Retina (tissue), 1 donor: ENCODE data around the gene DGCR8.
A peak's percentile ranks its signal among the peaks of the same experiment; 100 is the strongest.

ENCODE experiments used
- DNase-seq: peaks from one replicate; pipeline ENCODE4 v3.0.0-alpha.2; 2016

The DGCR8 gene

DNA sequence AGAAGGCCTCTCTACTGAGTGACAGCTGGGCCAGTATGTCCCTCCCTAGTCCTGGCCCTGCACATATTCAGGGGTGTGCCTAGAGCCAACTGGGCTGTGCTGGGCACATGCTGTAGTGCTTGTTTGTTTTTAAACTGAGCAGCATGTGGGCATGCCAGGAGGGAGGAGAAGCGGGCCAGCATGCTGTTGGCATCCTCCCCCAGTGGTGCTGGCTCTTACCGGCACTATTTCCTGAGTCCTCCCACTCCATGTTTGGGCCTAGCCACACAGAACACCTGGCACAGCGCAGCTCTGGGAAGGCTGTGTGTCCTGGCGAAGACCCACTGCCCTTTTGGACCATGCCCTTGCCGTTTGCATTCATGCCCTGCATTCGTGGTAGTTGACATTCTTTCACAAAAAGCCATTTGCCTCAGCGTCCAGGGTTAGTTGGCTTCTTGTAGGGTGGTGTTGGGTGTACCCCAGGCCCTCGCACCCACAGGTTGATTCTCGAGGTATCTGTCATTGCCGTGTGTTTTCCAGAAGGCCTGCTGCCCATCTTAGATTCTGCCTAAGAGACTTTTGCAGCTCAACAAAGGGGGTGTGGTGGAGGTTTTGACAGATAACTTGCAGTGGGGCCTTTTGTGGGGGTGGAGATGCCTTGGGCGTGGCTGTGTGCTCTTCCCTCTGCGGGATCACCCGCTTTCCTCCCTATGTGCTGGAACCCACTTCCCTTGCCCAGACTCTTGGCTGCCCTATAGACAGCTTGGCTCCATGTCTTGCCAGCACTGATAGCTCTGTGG lies 13.6 kb downstream of the DGCR8 start:
- no peak for DNase-seq

GRCh38 chr22:20094197-20094807 lies 14.3 kb downstream of the DGCR8 start:
- no peak for DNase-seq

DNA sequence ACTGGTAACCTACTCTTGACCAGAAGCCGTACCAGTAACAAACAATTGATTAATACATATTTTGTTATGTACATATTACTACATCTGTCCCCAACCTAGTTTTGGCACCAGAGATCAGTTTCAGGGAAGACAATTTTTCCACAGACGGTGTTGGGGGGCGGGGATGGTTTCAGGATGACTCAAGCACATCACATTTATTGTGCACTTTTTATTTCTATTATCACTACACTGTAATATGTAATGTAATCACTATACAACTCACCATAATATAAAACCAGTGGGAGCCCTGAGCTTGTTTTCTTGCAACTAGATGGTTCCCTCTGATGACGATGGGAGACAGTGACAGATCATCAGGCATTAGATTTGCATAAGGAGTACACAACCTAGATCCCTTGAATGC lies 15.5 kb downstream of the DGCR8 start:
- no peak for DNase-seq

DNA sequence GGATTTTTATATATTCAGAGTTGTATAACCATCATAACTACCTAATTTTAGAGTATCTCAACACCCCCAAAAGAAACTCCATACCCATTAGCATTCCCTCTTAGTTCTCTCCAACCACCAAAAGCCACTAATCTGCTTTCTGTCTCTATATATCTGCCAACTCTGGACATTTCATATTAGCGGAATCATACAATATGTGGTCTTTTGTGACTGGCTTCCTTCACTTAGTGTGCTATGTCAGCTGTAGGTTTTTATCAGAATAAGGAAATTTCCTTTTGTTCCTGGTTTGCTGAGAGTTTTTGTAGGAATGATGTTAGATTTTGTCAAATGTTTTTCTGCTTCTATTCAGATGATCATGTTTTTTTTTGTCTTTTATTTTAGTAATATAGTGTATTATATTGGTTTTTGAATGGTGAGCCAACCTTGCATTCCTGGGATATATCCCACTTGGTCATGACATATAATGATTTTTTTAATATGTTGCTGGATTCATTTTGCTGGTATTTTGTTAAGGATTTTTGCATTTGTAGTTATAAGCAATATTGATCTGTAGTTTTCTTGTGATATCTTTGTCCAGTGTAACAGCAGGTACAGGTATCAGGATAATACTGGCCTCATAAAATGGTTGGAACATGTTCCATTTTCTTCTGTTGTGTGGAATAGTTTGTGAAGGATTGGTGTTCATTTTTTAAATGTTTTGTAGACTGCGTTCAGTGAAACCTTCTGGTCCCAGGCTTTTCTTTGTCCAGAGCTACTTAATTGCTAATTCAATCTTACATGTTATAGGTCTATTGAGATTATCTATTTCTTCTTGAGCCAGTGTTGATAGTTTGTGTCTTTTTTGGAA lies 16.8 kb downstream of the DGCR8 start:
- no peak for DNase-seq

GRCh38 chr22:20099099-20099711 lies 19.2 kb downstream of the DGCR8 start:
- no peak for DNase-seq

DNA sequence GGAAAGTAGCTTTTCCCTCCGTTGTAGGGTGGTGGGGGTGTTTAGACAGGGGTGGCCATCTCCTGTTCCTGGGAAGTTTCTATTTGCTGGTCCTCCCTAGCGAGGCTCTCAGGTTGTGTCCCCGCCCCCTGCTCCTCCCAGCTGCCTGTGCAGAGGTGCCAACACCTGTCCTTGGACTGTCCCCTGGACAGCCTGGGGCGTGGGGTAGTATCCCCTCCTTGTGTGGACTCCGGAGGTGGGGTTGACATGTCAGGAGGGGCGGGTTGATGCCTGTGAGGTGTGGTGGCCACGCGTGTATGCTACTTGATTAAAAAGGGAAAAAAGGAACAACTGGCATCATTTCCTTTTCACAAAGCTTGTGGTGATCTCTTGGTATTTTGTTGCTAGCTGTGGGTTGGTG lies 21.6 kb downstream of the DGCR8 start:
- no peak for DNase-seq

DNA sequence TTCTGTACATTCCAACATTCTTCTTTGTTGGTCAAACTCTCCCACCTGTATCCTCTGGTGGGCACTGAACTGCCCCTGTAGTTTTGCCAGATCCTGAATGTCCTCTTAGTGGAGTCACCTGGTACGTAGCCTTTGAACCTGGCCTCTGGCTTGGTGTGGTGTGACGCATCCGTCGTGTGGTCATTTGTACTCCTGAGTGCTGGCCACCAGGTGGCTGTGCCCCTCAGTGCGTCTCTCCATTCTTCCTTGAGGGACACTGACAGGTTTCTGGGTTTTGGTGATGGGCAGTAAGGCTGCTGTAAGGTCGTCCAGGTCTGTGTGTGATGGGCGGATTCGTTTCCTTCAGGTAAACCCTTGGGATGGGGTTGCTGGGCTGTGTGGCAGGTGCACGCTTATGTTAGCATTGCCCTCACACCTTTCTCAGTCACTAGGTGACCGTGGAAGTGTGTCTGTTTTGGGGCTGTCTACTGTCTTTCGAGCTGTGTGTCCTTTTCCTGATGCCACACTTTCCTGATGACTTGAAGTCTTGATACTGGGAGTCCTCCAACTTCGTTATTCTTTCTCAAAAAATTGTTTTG lies 22.3 kb downstream of the DGCR8 start:
- DNase-seq, result no peak

GRCh38 chr22:20105456-20106204 lies 25.6 kb downstream of the DGCR8 start:
- no peak for DNase-seq

- DNase-seq, result no peak
These were observed 26.3 kb downstream of the DGCR8 start for GRCh38 chr22:20106205-20106848.

DNA sequence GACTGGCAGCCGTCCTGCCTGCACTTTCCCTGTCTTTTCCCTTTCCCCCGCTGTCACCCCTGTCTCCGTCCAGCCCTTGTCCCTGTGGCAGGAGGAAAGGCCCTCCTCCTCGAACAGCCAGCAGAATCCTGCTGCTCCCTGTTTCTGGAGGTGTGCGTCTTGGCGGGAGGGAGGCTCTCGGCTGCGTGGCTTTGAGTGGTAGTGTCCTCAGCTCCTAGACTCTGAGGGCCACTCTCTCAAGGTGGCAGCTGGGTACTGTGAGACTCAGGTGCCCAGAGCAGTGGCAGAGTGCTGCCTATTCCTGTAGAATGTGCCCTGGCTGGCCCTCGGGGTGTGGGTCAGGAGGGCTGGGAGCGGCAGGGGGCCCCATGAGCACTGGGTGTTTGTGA lies 26.8 kb downstream of the DGCR8 start:
- DNase-seq, result no peak

DNA sequence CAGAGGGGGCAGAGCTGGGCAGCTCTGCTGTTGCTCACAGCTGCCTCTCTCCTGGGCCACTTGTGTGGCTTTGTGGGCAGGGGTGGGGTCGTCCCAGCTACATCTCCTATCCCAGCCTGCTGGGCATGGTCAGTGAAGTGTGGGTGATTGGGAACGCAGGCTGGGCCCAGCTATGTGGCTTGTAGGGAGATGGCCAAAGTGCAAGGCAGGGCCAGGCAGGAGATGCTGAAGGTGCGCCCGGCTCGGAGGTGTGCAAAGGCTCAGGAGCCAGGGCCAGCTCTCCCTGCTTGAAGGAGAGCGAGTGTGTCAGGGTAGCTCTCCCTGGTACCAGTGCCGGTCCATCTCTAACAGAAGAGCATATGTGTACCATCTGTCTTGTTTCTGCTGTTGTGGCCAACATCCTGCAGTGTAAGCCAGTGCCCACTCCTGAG lies 27.4 kb downstream of the DGCR8 start:
- no peak for DNase-seq

DNA sequence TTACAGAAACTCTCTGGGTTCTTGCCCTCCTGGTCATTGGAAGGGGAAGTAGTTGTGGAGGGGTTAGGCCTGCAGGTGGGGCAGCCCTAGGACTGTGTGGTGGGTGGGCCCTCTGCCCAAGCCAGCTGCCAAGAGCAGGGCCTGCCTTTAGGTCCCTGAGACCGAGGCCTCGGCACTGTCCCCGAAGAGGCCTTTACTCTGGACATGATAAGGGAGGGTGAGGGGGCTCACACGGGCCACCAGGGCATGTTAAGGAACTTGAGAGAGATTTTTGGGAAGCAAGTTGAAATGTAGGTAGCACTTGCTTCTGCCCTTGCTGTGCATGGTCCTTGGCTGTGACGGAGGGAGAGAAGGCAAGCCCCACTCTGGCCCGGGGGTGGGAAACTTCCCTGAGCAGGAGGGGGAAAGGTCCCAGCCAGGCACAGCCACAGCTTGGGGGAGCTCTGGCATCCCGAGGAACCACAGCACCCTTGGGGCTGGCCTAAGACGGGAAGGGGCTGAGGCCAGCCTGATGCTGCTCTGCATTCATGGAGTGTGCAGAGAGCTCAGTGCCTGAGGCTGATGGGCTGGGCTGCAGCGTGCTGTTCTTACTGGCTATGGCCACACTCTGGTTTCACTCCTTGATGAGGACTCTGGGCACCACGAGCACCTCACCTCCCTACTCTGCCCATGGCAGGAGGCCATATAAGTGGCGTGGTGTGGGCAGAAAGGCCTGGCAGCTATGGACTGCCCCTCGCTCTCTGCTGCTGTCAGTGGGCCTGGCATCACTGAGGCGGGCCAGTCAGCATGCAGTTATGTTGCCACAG lies 28.1 kb downstream of the DGCR8 start:
- DNase-seq, result no peak

DNA sequence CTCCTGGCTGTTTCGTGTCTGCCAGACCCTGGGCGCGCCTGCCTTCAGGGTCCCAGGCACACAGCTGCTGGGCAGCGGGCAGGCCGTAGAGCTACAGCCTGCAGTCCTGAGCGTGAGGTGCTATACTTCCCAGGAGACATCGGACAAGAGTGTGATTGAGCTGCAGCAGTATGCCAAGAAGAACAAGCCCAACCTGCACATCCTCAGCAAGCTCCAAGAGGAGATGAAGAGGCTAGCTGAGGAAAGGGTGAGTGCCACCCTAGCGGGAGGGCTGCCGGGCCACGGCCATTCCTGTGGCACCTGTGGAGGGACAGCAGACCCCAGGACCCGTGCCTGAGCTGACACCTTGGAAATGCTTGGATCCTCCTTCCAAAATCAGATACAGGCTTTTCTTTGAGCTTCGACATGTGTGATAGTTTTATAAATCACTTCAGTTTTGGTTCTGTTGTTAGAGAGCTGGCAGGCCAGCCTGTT lies 28.8 kb downstream of the DGCR8 start:
- DNase-seq, result no peak

DNA sequence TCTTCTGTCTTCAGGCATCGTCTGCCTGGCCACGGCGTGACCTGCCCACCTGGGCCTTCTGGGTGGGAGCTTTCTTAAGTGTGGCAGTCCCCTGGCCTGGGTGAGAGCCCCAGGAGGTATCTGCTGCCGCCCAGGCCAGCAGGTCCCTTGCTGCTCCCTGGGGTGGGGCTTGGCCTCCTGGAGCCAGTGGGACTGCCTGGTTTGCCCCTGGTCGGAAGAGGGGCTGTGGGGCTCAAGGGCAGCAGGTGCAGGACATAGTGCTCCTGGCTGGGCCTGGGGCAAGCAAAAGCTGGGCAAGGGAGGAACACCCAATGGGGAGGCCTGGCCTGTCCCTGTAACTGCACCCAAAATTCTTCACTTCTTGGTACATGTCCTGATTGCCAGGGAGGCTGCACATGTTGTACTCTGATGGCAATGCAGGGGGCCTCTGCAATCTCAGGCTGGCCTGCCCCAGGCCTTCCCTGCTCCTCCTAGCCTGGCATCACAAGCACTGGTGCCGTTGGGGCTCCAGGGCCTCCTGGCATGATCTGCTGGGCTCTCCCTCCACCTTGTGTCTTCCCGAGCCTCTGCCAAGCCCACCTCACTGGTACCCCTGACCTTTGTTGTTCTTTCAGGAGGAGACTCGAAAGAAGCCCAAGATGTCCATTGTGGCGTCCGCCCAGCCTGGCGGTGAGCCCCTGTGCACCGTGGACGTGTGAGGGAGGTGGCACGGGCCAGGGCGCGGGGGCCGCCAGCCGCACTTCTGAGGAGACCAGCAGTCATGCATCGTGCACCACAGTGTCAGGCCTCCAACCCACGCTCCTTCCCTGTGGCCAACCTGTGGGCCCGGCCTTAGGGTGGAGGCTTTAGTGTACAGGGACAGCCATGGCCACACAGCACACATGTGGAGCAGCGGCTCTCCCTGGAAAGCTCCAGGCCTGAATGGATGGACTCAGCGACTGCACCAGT lies 29.6 kb downstream of the DGCR8 start:
- no peak for DNase-seq

DNA sequence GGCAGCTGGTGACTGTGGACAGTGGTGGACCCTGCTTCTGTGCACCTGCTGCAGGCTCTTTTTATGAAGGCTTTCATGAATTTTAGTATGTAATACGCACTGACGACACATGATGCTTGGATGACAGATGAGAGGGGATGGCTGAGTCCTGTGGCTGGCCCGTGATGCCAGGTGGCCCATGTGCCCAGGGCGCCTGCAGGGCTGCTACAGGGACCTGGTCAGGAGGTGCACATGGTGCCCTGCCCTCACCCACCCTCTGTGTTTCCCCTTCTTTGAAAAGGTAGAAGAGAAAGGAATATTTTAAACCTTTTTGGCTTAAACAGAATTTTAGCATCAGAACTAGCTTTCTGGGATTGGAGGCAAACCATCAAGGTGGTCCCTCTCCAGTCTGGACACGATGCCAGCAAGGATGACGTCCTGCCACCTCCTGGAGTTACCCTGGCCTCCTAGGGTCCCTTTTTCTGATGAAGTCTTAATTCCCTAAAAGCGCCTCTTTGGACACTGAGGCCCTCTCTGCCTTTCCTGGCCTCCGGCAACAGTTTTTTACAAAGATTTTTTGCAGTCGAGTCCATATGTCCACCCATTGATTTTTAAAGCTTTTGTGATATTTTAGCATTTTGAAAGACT lies 30.4 kb downstream of the DGCR8 start:
- DNase-seq, result no peak

DNA sequence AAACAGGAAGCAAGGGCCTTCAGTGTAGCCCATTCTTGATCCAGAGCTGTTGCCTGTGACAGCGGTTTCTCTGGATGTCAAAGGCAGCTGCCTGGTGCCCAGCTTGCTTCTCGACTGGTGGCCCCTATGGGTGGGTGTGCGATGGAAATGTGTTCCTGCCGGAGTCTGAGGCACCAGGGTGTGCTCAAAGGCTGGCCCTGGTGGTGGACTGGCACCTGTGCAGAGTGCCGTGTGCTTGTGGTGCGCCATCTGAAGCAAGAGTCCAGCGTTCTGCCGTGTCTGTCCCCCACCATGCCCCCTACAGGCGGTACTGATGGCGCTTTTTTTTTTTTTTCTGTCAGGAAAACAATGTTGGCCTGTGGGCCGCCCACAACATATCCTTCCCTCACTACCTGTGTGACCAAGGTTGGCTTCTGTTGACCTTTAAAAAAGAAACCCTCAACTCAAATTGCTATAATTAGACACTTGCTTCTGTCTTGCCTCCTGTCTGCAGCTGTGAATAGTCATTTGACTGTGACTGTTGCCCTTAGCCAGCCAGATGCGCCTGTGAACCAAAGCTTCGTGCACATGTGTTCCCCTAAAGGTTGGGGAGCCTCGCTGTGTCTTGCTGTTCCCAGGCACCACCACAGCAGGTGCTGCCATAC lies 31.1 kb downstream of the DGCR8 start:
- DNase-seq, result peak; percentile 37

DNA sequence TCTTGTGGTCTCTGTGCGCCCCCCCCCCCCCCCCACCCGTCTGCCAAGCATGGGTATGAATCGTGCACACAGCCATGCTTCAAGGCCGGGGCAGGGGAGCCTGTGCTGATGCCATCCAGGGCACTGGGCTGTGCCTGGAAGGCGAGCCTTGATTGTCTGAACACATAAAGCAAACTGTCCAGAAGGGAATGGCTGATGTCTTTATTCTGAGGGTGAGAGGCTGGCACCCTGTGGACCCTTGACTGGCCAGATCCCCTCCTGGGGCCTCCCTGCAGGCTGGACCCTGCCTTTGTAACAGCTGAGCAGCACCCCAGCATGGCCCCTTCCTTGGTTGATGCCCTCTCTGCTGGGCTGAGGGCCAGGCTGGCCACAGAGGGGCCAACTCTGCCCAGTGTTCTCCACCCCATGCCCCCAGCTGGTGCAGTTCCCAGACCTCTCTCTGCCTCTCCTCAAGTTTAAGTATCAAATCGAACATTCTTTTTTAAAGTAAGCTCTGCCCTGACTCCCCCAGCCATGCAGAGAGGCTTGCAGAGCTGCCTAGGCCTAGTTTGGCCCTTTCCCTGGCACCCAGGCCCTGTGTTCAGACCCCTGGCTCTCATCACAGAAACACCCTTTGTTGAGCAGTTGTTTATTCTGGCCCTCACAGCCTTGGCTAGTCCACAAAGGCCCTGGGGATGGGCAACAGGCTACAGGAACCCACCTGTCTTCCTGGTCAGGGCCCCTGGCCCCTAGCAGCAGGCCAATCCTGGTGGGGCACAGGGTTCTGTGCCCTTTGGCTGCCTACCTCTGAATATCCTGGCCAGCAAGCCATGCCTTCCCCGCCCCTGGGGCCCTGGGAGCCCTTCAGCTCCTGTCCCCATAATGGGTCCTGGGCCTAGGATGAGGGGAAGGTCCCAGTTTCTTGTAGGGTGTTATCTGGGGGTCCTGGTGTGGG lies 31.9 kb downstream of the DGCR8 start:
- DNase-seq, result no peak
